Thoracic aorta (tissue), 2 donors: ENCODE results near the gene MUC20. TPM values are rescaled to one million over a fixed set of nuclear protein-coding genes. Genes with fewer than 3 reads are reported as not detected.
"Not testable (repeated sequence)": the region's sequence is repeated elsewhere in the genome, so short reads cannot be mapped to it uniquely, and the experiment has no call there.

Experiments used
- ATAC-seq: fragments of 150-250 bp; one replicate; pipeline ENCODE4 v1.8.0; 2017; ENCODE audit warnings: low read depth; ENCODE audit not compliant: insufficient number of reproducible peaks, low FRiP score
- DNase-seq: peaks from one replicate; pipeline ENCODE4 v3.0.0-alpha.2; 2020; ENCODE audit warnings: low spot score
- H3K27ac ChIP-seq, 2 donors: fragments of 200-600 bp; sonication (generic); 1 replicate in 1 of 2; 2 replicates in 1 of 2; pipeline ENCODE4 v1.5.1; 2016; ENCODE audit warnings: mild to moderate bottlenecking in 2 of 2, moderate library complexity in 2 of 2
- H3K27me3 ChIP-seq: fragments of 200-600 bp; sonication (generic); replicated peaks from 2 replicates; pipeline ENCODE4 v1.6.0; 2016; ENCODE audit warnings: mild to moderate bottlenecking; ENCODE audit not compliant: insufficient read depth
- H3K36me3 ChIP-seq: fragments of 200-600 bp; sonication (generic); one replicate; pipeline ENCODE4 v1.5.1; 2016
- H3K4me1 ChIP-seq, 2 donors: fragments of 200-600 bp; sonication (generic); 1 replicate in 1 of 2; 2 replicates in 1 of 2; pipeline versions ENCODE4 v1.5.1 to v1.6.0; 2016; ENCODE audit warnings: low read depth in 2 of 2, mild to moderate bottlenecking in 1 of 2; ENCODE audit not compliant: control insufficient read depth in 1 of 2
- H3K4me3 ChIP-seq: fragments of 200-600 bp; sonication (generic); 2 replicates; pipeline ENCODE4 v1.5.1; 2016; ENCODE audit warnings: mild to moderate bottlenecking
- H3K9me3 ChIP-seq: fragments of 200-600 bp; sonication (generic); 2 replicates; pipeline ENCODE4 v1.5.1; 2016
- total RNA-seq, 2 donors: library from RNA; depleted of rRNA; stranded (reverse); fragments of >200 nt; gene quantifications; one replicate each; pipeline versions ENCODE4 v1.1.0 to v1.2.3, GENCODE V29; 2016
- TF ChIP-seq, protein P1 (sequence below): fragments of 200-600 bp; sonication (generic); IDR thresholded peaks from one replicate; pipeline ENCODE4 v1.5.1; 2019; ENCODE audit warnings: antibody characterized with exemption

The MUC20 gene
- total RNA-seq, 2 donors from 2014 or later = 3.4 to 6.8 TPM

DNA sequence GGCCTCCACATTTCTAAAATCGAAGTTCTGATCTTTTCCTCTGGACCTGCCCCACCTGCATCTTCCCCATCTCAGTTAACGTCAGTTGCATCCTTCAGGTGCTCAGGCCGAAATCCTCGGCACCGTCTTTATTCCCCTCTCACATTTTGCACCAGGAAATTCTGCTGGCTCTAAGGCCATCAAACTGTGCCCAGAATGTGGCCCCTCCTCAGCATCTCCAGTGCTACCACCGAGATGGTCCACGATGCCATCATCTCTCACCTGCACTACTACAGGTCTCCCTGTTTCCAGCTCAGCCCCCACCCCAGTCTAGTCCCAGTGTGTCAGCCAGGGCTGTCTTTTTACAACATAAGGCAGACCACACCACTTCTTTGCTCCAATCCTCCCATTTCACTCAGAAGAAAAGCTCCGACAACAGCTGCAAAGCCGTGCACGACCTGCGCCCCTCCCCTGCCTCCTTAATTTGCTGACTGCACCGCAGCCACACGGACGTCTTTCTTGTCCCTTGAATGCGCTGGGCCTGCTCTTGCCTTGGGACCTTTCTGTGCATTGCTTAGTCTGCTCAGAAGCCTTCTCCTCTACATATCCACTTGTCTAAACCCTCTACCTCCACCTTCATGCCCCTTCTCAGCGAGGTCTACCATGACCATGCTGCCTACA is 14.4 kb downstream of the MUC20 start:
- TF ChIP-seq, protein P1, sequence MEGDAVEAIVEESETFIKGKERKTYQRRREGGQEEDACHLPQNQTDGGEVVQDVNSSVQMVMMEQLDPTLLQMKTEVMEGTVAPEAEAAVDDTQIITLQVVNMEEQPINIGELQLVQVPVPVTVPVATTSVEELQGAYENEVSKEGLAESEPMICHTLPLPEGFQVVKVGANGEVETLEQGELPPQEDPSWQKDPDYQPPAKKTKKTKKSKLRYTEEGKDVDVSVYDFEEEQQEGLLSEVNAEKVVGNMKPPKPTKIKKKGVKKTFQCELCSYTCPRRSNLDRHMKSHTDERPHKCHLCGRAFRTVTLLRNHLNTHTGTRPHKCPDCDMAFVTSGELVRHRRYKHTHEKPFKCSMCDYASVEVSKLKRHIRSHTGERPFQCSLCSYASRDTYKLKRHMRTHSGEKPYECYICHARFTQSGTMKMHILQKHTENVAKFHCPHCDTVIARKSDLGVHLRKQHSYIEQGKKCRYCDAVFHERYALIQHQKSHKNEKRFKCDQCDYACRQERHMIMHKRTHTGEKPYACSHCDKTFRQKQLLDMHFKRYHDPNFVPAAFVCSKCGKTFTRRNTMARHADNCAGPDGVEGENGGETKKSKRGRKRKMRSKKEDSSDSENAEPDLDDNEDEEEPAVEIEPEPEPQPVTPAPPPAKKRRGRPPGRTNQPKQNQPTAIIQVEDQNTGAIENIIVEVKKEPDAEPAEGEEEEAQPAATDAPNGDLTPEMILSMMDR = no peak
- DNase-seq = no peak
- no peaks in the 10 kb centered on the region for H3K9me3 ChIP-seq

DNA sequence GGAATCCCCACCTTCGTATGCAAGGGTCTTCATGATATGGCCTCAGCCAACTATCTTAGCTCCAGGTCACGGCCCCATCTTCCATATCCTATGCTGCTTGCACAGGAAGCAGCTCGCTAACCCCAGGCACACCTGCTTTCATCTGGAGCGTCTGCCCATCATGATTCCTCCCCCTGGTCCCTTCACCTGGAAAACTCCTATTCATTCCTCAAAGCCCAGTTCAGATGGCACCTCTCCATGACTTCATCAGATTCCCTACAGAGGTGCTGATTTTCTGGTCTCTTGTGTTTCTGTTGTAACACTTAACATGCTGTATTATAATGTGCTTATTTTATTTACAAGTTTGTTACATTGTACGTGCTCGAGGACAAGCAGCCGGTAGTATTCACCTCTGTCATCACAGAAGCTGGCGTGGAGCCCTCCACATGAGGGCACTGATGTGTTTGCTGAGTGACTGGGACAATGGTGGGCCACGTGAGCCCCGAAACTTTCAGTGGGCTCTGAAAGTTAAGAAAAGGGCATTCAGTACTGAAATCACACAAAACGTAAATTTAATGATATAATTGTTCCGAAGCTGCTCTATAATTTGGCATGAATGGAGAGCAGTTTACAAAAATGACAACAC is 16.2 kb downstream of the MUC20 start:
- Histone ChIP-seq H3K36me3 (no peaks in the 10 kb centered on the region), H3K27me3 (no peaks in the 10 kb centered on the region), H3K4me1 (no peaks in the 10 kb centered on the region), H3K4me3 (no peak overlapping the region), H3K27ac (no peak overlapping the region), H3K9me3 (no peaks in the 10 kb centered on the region)
- DNase-seq = no peak
- no peak for ATAC-seq
- TF ChIP-seq, protein P1 = no peak

More for the DNA sequence above, 14.4 kb downstream of the MUC20 start:
- H3K27me3 ChIP-seq = no peaks in the 10 kb centered on the region
- ATAC-seq = no peak
- no peaks in the 10 kb centered on the region for H3K4me1 ChIP-seq
- no peak overlapping the region for H3K4me3 ChIP-seq
- H3K36me3 ChIP-seq = no peaks in the 10 kb centered on the region
- no peak overlapping the region for H3K27ac ChIP-seq

DNA sequence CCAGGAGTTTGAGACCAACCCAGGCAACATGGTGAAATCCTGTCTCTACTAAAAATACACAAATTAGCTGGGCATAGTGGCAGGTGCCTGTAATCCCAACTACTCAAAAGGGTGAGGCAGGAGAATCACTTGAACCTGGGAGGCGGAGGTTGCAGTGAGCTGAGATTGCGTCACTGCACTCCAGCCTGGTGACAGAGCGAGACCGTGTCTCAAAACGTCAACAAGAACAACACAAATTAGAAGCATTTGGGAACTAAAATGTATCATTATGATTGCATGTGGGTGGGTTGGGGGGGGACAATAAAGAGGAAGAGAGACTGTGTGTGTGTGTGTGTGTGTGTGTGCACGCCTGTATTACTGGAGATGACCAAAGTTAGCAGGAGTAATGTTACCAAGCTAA is 17.0 kb downstream of the MUC20 start:
- not testable (repeated sequence) for H3K36me3 ChIP-seq, H3K4me3 ChIP-seq, H3K4me1 ChIP-seq, H3K27me3 ChIP-seq, ATAC-seq, H3K27ac ChIP-seq, H3K9me3 ChIP-seq, DNase-seq

DNA sequence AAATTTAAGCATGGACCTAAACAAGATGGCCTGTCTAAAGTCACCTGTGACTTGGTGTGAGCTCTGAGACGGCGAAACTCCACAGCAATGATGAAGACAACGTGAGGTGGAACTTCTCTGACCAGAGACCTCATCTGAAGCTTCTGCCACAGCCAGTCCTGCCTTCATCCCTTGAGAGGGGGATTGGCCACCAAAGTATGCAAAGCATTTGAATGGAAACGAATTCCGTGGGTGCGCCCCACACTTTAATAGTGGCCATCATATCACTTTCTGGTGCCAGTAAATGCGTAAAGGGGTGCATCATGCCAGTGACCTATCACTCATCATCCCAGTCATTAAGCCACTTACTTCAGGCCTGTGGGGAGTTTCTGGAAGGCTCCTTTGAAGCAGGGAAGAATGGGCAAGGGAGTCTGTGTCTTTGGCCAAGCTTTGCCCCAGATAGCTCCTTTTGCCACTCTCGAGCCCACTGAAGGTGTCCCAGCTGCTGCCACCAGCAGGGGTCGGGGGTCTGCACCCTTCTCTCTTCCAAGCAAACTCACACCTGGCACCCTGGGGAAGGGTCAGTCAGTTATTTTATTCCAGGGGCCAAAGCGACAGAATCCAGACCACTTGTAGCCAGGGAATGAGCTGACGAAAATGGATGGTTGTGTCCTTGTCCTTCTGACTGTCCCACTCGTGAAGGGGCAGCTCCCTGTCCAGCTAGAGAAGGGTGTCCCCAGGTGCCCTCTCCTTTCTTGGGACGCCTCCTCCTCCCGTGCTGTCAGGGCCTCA is 17.7 kb downstream of the MUC20 start:
- Histone ChIP-seq H3K9me3 (no peaks in the 10 kb centered on the region), H3K4me3 (no peak overlapping the region), H3K27me3 (no peaks in the 10 kb centered on the region), H3K4me1 (no peaks in the 10 kb centered on the region), H3K36me3 (no peaks in the 10 kb centered on the region), H3K27ac (no peak overlapping the region)
- DNase-seq (no peak), ATAC-seq (no peak)
- TF ChIP-seq, protein P1 = no peak

DNA sequence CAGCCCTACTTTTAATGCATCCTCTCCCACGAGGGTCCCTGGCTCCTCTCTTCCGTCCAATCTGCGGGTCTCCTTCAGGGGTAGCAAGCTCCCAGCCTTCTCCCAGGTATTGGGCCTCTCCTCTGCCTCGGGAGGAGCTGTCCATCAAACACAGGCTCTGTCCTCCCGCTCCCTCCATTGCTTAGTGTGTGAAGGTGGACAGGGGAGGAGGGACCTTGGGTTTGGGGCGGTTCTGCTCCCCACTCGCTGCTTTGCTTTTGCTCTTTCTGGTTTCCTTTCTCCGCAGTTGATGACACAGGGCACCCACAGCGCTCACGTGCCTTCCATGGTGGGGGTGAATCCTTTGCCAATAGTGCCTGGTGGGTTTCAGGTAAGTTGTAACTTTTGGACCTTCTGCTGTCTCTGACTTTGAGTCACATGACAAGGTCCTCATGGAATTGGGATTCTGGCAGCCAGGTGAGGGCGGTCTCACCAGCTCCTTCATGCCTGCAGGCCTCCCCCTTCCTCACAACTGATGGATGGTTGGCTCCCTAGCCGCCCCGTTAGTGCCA is 18.9 kb downstream of the MUC20 start:
- Histone ChIP-seq H3K27ac (no peak overlapping the region), H3K9me3 (no peaks in the 10 kb centered on the region), H3K27me3 (no peaks in the 10 kb centered on the region), H3K4me1 (no peaks in the 10 kb centered on the region), H3K36me3 (no peaks in the 10 kb centered on the region), H3K4me3 (no peak overlapping the region)
- DNase-seq (no peak), ATAC-seq (no peak)
- TF ChIP-seq, protein P1 = no peak
